ENCODE data around the gene ZNF837.
"Not testable (repeated sequence)": the region's sequence is repeated elsewhere in the genome, so short reads cannot be mapped to it uniquely, and the experiment has no call there.

ZNF837 gene

GRCh38 chr19:58380662-58381459 is at the start of gene ZNF837:
Gene ZNF837 (minus strand): TSS chr19:58381030. CDS start chr19:58369332, 11,698 bp downstream.
- peak; percentile 98 to 99 for DNase-seq

- no peak for DNase-seq
Observed at GRCh38 chr19:58429745-58430144, 48.9 kb upstream of the ZNF837 start.

- DNase-seq, result no peak
Observed at GRCh38 chr19:58428617-58429016, 47.8 kb upstream of the ZNF837 start.

GRCh38 chr19:58417071-58417470 is 36.2 kb upstream of the ZNF837 start:
- DNase-seq, result no peak

GRCh38 chr19:58416604-58417003 is 35.8 kb upstream of the ZNF837 start:
- DNase-seq, result no peak

GRCh38 chr19:58409010-58409790 is 28.4 kb upstream of the ZNF837 start:
- peak; percentile 18 to 40 for DNase-seq

- peak; percentile 90 to 91 for DNase-seq
Observed at GRCh38 chr19:58408152-58409009, 27.6 kb upstream of the ZNF837 start, which contains the start of gene ZNF584. Gene ZNF584 (plus strand): TSS chr19:58408649. CDS start chr19:58409148, 499 bp downstream.

- peak in 1 of 2 experiments; percentile 41 for DNase-seq
Observed at GRCh38 chr19:58407658-58408151, 26.9 kb upstream of the ZNF837 start.

GRCh38 chr19:58406818-58407657 is 26.2 kb upstream of the ZNF837 start:
- peak in 1 of 2 experiments; percentile 24 for DNase-seq

- not testable (repeated sequence) for DNase-seq
Observed at GRCh38 chr19:58403920-58404478, 23.2 kb upstream of the ZNF837 start.

- DNase-seq, result no peak
Observed at GRCh38 chr19:58401840-58402421, 21.1 kb upstream of the ZNF837 start.

- DNase-seq, result peak; percentile 97 to 98
Observed at GRCh38 chr19:58400916-58401839, 20.3 kb upstream of the ZNF837 start.

- no peak for DNase-seq
Observed at GRCh38 chr19:58400316-58400915, 19.6 kb upstream of the ZNF837 start.

- no peak for DNase-seq
Observed at GRCh38 chr19:58399903-58400302, 19.1 kb upstream of the ZNF837 start.

- no peak for DNase-seq
Observed at GRCh38 chr19:58398545-58398944, 17.7 kb upstream of the ZNF837 start.

- DNase-seq, result no peak
Observed at GRCh38 chr19:58398087-58398486, 17.3 kb upstream of the ZNF837 start.

GRCh38 chr19:58397533-58398037 is 16.8 kb upstream of the ZNF837 start:
- DNase-seq, result no peak

- no peak for DNase-seq
Observed at GRCh38 chr19:58396691-58397532, 16.1 kb upstream of the ZNF837 start.

Data from AML-193 (cell line).